HepG2 (cell line): ENCODE results near the gene EPB41L5. TPM values are rescaled to one million over a fixed set of nuclear protein-coding genes. Genes with fewer than 3 reads are reported as not detected.

Experiments used
- CTCF ChIP-seq: sonication (generic); formaldehyde crosslinking; IDR thresholded peaks from 2 replicates; pipeline ENCODE4 v1.5.0; 2020; ENCODE audit warnings: mild to moderate bottlenecking, missing genetic modification reagents, moderate library complexity
- ETV5 ChIP-seq: IDR thresholded peaks from 2 replicates; pipeline ENCODE4 v1.6.1; 2018; ENCODE audit warnings: missing biosample characterization, missing genetic modification reagents, inconsistent platforms, borderline replicate concordance
- FOXJ3 ChIP-seq: sonication (generic); formaldehyde crosslinking; IDR thresholded peaks from 2 replicates; pipeline ENCODE4 v1.4.0; 2020; ENCODE audit warnings: missing genetic modification reagents, mild to moderate bottlenecking, borderline replicate concordance
- FUBP1 ChIP-seq: sonication (generic); formaldehyde crosslinking; IDR thresholded peaks from 2 replicates; pipeline ENCODE4 v1.5.1; 2020; ENCODE audit warnings: missing genetic modification reagents, mild to moderate bottlenecking, borderline replicate concordance
- KDM2A ChIP-seq: sonication (generic); formaldehyde crosslinking; IDR thresholded peaks from 2 replicates; pipeline ENCODE4 v1.4.0; 2020; ENCODE audit warnings: low read depth, missing genetic modification reagents, borderline replicate concordance
- MED8 ChIP-seq: sonication (generic); formaldehyde crosslinking; IDR thresholded peaks from 2 replicates; pipeline ENCODE4 v1.8.1; 2023; ENCODE audit warnings: mild to moderate bottlenecking, missing genetic modification reagents; ENCODE audit not compliant: insufficient replicate concordance
- MXI1 ChIP-seq: IDR thresholded peaks from 3 replicates; pipeline ENCODE4 v1.6.1; 2012; ENCODE audit warnings: low read depth, low read length, inconsistent platforms, borderline replicate concordance
- MYC ChIP-seq: sonication (generic); formaldehyde crosslinking; IDR thresholded peaks from 2 replicates; pipeline ENCODE4 v1.9.0; 2021; ENCODE audit warnings: missing genetic modification reagents, borderline replicate concordance
- NFE2L1 ChIP-seq: sonication (generic); formaldehyde crosslinking; IDR thresholded peaks from 2 replicates; pipeline ENCODE4 v1.4.0; 2020; ENCODE audit warnings: missing genetic modification reagents, mild to moderate bottlenecking, borderline replicate concordance
- NFE2L2 ChIP-seq: fragments of 150-350 bp; IDR thresholded peaks from 2 replicates; pipeline ENCODE4 v1.6.1; 2014; ENCODE audit warnings: low read length
- PHF21A ChIP-seq: sonication (generic); formaldehyde crosslinking; IDR thresholded peaks from 2 replicates; pipeline ENCODE4 v1.5.0; 2020; ENCODE audit warnings: mild to moderate bottlenecking, missing genetic modification reagents
- SIX4 ChIP-seq: sonication (generic); formaldehyde crosslinking; IDR thresholded peaks from 2 replicates; pipeline ENCODE4 v1.4.0; 2020; ENCODE audit warnings: missing genetic modification reagents
- SMYD3 ChIP-seq: sonication (generic); formaldehyde crosslinking; IDR thresholded peaks from 2 replicates; pipeline ENCODE4 v1.8.1; 2023; ENCODE audit warnings: mild to moderate bottlenecking, missing genetic modification reagents
- SOX13 ChIP-seq, 3 experiments: fragments of 450-650 bp in 1 of 3; sonication (generic) in 1 of 3; formaldehyde crosslinking in 1 of 3; IDR thresholded peaks in 2 of 3; conservative IDR thresholded peaks in 1 of 3; 2 replicates each; pipeline versions ENCODE4 v1.5.0 to v1.6.1; 2016 to 2020; ENCODE audit warnings: antibody characterized with exemption in 1 of 3, mild to moderate bottlenecking in 1 of 3, missing compliant biosample characterization in 1 of 3, missing genetic modification reagents in 1 of 3, moderate library complexity in 1 of 3
- STAG1 ChIP-seq: sonication (generic); formaldehyde crosslinking; IDR thresholded peaks from 2 replicates; pipeline ENCODE4 v1.4.0; 2020; ENCODE audit warnings: missing genetic modification reagents
- ZBTB20 ChIP-seq: sonication (generic); formaldehyde crosslinking; IDR thresholded peaks from 2 replicates; pipeline ENCODE4 v1.8.1; 2023; ENCODE audit warnings: missing genetic modification reagents, low read depth, mild to moderate bottlenecking, borderline replicate concordance
- ZBTB33 ChIP-seq: sonication (generic); formaldehyde crosslinking; IDR thresholded peaks from 2 replicates; pipeline ENCODE4 v1.4.0; 2020; ENCODE audit warnings: missing genetic modification reagents
- ZNF143 ChIP-seq: sonication (generic); formaldehyde crosslinking; IDR thresholded peaks from 2 replicates; pipeline ENCODE4 v1.4.0; 2020; ENCODE audit warnings: missing genetic modification reagents
- ZNF230 ChIP-seq: sonication (generic); formaldehyde crosslinking; IDR thresholded peaks from 2 replicates; pipeline ENCODE4 v1.4.0; 2020; ENCODE audit warnings: mild to moderate bottlenecking, missing genetic modification reagents
- ZNF605 ChIP-seq: sonication (generic); formaldehyde crosslinking; IDR thresholded peaks from 2 replicates; pipeline ENCODE4 v1.8.0; 2022; ENCODE audit warnings: mild to moderate bottlenecking, missing genetic modification reagents
- ZNF792 ChIP-seq: IDR thresholded peaks from 2 replicates; pipeline ENCODE4 v1.6.1; 2016
- ZNF800 ChIP-seq: sonication (generic); formaldehyde crosslinking; IDR thresholded peaks from 2 replicates; pipeline ENCODE4 v1.4.0; 2020; ENCODE audit warnings: missing genetic modification reagents
- ZSCAN20 ChIP-seq: sonication (generic); formaldehyde crosslinking; IDR thresholded peaks from 2 replicates; pipeline ENCODE4 v1.4.0; 2020; ENCODE audit warnings: missing genetic modification reagents, mild to moderate bottlenecking, borderline replicate concordance
- polyA plus RNA-seq, 8 experiments: library from polyadenylated mRNA; depleted of rRNA in 3 of 8; stranded (reverse) in 7 of 8; unstranded in 1 of 8; fragments of >200 nt; fragmentation: Illumina TruSeq in 4 of 8; extraction: Trizol in 4 of 8; gene quantifications; 2 replicates each; pipeline versions ENCODE4 v1.2.1 to v1.2.3, GENCODE V29; 2011 to 2016; ENCODE audit warnings: low read depth in 4 of 8, missing spikeins in 1 of 8, mixed read lengths in 1 of 8; ENCODE audit not compliant: insufficient read depth in 1 of 8
- total RNA-seq, 5 experiments: library from RNA; depleted of rRNA; stranded (reverse); fragments of >200 nt; fragmentation: Illumina TruSeq; extraction: Trizol; gene quantifications; 2 replicates each; pipeline ENCODE4 v1.2.3, GENCODE V29; 2016; ENCODE audit warnings: low read depth in 1 of 5

EPB41L5 gene
- total and polyA plus RNA-seq, 2 of the 13 experiments (the other 11 are each of a cell fraction or from before 2014, with no cell fraction given), result 40.5 to 47.5 TPM

GRCh38 chr2:120204022-120204405, 191.1 kb downstream of the EPB41L5 start (continued):
- peak; percentile 75 for TF ChIP-seq CTCF (CRISPR knock-in tag)
- TF ChIP-seq ZBTB33 (CRISPR knock-in tag), result no peak
- TF ChIP-seq SOX13 (IDR thresholded peaks at IDR 0.05), result 0 out of 2 replicates have a peak, but pooled peaks have one; percentile 16
- no peak for TF ChIP-seq SOX13 (CRISPR knock-in tag; conservative IDR thresholded peaks at IDR 0.05 in 1 of 2, IDR thresholded peaks at IDR 0.05 in 1 of 2)
- TF ChIP-seq ZNF800 (CRISPR knock-in tag), result no peak
- TF ChIP-seq FUBP1, result no peak
- TF ChIP-seq SIX4 (CRISPR knock-in tag), result no peak
- no peak for TF ChIP-seq FOXJ3 (CRISPR knock-in tag)
- TF ChIP-seq ZSCAN20 (CRISPR knock-in tag), result no peak
- TF ChIP-seq NFE2L1 (CRISPR knock-in tag), result no peak
- TF ChIP-seq ZNF605 (CRISPR knock-in tag), result 0 out of 2 replicates have a peak, but pooled peaks have one; percentile 34
- 0 out of 2 replicates have a peak, but pooled peaks have one; percentile 25 for TF ChIP-seq PHF21A
- TF ChIP-seq ZNF792, result no peak
- TF ChIP-seq MXI1, result no peak
- no peak for TF ChIP-seq ZNF230 (CRISPR knock-in tag)
- TF ChIP-seq SMYD3, result no peak
- peak; percentile 63 for TF ChIP-seq STAG1 (CRISPR knock-in tag)
- no peak for TF ChIP-seq NFE2L2
- 0 out of 2 replicates have a peak, but pooled peaks have one; percentile 43 for TF ChIP-seq KDM2A (CRISPR knock-in tag)
- TF ChIP-seq ZBTB20 (CRISPR knock-in tag), result no peak
- TF ChIP-seq ETV5 (CRISPR knock-in tag), result 0 out of 2 replicates have a peak, but pooled peaks have one; percentile 26
- no peak for TF ChIP-seq ZNF143
- TF ChIP-seq MED8 (CRISPR knock-in tag), result no peak
- no peak for TF ChIP-seq MYC (CRISPR knock-in tag)
